Astrocyte (in vitro differentiated cells and primary cell): ENCODE measurements around the gene XCL2. TPM values are rescaled to one million over a fixed set of nuclear protein-coding genes. Genes with fewer than 3 reads are reported as not detected.

Experiments
- DNase-seq: peaks from one replicate; pipeline ENCODE4 v3.0.0-alpha.2; 2010; ENCODE audit warnings: low read depth
- FAIRE-seq: peaks from 2 replicates; lab custom pipeline; 2011; peaks lifted over from hg19 to GRCh38; lab: Jason Lieb, UNC
- H2AFZ ChIP-seq: 2 replicates; pipeline ENCODE4 v1.6.0; 2012; ENCODE audit warnings: low read depth, low read length, inconsistent platforms
- H3K27ac ChIP-seq: 2 replicates; pipeline ENCODE4 v1.5.1; 2011; ENCODE audit warnings: low read depth, low read length, inconsistent platforms
- H3K27me3 ChIP-seq: 2 replicates; pipeline ENCODE4 v1.6.0; 2011; ENCODE audit warnings: low read length, inconsistent platforms; ENCODE audit not compliant: insufficient read depth
- H3K36me3 ChIP-seq: 2 replicates; pipeline ENCODE4 v1.5.1; 2011; ENCODE audit warnings: low read length, inconsistent platforms; ENCODE audit not compliant: insufficient read depth
- H3K4me1 ChIP-seq: 2 replicates; pipeline ENCODE4 v1.5.1; 2011; ENCODE audit warnings: low read length, inconsistent platforms; ENCODE audit not compliant: insufficient read depth
- H3K4me2 ChIP-seq: 2 replicates; pipeline ENCODE4 v1.6.0; 2012; ENCODE audit warnings: low read length, inconsistent platforms
- H3K4me3 ChIP-seq: 2 replicates; pipeline ENCODE4 v1.5.1; 2011; ENCODE audit warnings: low read depth, mild to moderate bottlenecking, low read length, inconsistent platforms; ENCODE audit not compliant: insufficient read depth
- H3K79me2 ChIP-seq: 2 replicates; pipeline ENCODE4 v1.6.0; 2012; ENCODE audit warnings: mild to moderate bottlenecking, low read length, inconsistent platforms; ENCODE audit not compliant: insufficient read depth
- H3K9ac ChIP-seq: 2 replicates; pipeline ENCODE4 v1.6.0; 2012; ENCODE audit warnings: mild to moderate bottlenecking, low read length, inconsistent platforms
- H3K9me3 ChIP-seq: 2 replicates; pipeline ENCODE4 v1.5.1; 2012; ENCODE audit warnings: low read depth, mild to moderate bottlenecking, low read length, inconsistent platforms; ENCODE audit not compliant: insufficient read depth
- H4K20me1 ChIP-seq: 2 replicates; pipeline ENCODE4 v1.6.0; 2012; ENCODE audit warnings: low read length, inconsistent platforms; ENCODE audit not compliant: insufficient read depth
- H3K27ac Mint-ChIP-seq: one replicate; pipeline ENCODE4 v1.8.0; 2021; ENCODE audit warnings: mild to moderate bottlenecking, mixed read lengths; ENCODE audit not compliant: unreplicated experiment
- H3K27me3 Mint-ChIP-seq: one replicate; pipeline ENCODE4 v1.8.0; 2021; ENCODE audit warnings: low read depth, mixed read lengths; ENCODE audit not compliant: unreplicated experiment
- H3K36me3 Mint-ChIP-seq: one replicate; pipeline ENCODE4 v1.8.0; 2021; ENCODE audit warnings: low read depth, mixed read lengths; ENCODE audit not compliant: unreplicated experiment
- H3K4me1 Mint-ChIP-seq: one replicate; pipeline ENCODE4 v1.8.0; 2021; ENCODE audit warnings: low read depth, mixed read lengths; ENCODE audit not compliant: unreplicated experiment
- H3K4me3 Mint-ChIP-seq: one replicate; pipeline ENCODE4 v1.8.0; 2021; ENCODE audit warnings: mild to moderate bottlenecking, moderate library complexity, mixed read lengths; ENCODE audit not compliant: unreplicated experiment
- H3K9me3 Mint-ChIP-seq: one replicate; pipeline ENCODE4 v1.8.0; 2021; ENCODE audit warnings: mild to moderate bottlenecking, mixed read lengths; ENCODE audit not compliant: unreplicated experiment
- EZH2 ChIP-seq: IDR thresholded peaks from 2 replicates; pipeline ENCODE4 v1.6.1; 2012; ENCODE audit warnings: mild to moderate bottlenecking, low read length, inconsistent platforms; ENCODE audit not compliant: insufficient read depth
- total RNA-seq: library from RNA; stranded (reverse); gene quantifications from 2 replicates; pipeline ENCODE4 v1.2.1, GENCODE V29; 2021
- TF ChIP-seq, protein P1 (sequence below): IDR thresholded peaks from 2 replicates; pipeline ENCODE4 v1.5.1; 2011; ENCODE audit warnings: low read depth, mild to moderate bottlenecking, inconsistent platforms, low read length, moderate library complexity; ENCODE audit not compliant: insufficient read depth

Gene XCL2
- total RNA-seq, 1 donor from 2014 or later: not detected

DNA sequence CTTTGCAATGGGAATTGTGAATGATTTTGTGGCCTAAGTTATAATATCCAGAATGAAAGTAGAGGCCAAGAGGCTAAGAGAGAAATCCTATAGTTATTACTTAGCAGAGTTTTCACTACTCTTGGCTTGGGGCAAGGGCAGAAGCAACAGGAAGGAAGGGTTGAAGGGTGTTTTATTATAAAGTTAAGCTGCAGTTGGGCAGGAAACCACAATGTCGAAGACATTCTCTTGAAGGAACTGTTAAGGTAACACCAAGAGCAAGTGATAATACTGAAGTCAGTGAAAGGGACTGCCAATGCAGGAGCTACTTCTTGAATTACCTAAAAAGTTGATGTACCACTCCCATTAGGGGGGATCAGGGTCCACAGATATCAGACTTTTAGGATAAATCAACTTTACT is 8.3 kb downstream of the XCL2 start:
- no peak for DNase-seq
- H3K4me1 Mint-ChIP-seq: no peaks in the 10 kb centered on the region
- H3K27me3 Mint-ChIP-seq: peaks cover 17% of the 10 kb centered on the region
- H3K27ac Mint-ChIP-seq: no peak overlapping the region
- no peak overlapping the region for H3K4me3 Mint-ChIP-seq
- Histone ChIP-seq H3K4me3 (no peak overlapping the region), H3K9me3 (no peaks in the 10 kb centered on the region), H3K27me3 (no peaks in the 10 kb centered on the region), H3K36me3 (no peaks in the 10 kb centered on the region), H3K27ac (no peak overlapping the region), H3K9ac (no peak overlapping the region), H3K4me2 (no peak overlapping the region), H3K4me1 (no peaks in the 10 kb centered on the region), H2AFZ (no peak overlapping the region), H3K79me2 (no peaks in the 10 kb centered on the region), H4K20me1 (no peaks in the 10 kb centered on the region)
- peaks cover 1% of the 10 kb centered on the region for H3K36me3 Mint-ChIP-seq
- H3K9me3 Mint-ChIP-seq: peaks cover 2% of the 10 kb centered on the region
- TF ChIP-seq, protein P1, sequence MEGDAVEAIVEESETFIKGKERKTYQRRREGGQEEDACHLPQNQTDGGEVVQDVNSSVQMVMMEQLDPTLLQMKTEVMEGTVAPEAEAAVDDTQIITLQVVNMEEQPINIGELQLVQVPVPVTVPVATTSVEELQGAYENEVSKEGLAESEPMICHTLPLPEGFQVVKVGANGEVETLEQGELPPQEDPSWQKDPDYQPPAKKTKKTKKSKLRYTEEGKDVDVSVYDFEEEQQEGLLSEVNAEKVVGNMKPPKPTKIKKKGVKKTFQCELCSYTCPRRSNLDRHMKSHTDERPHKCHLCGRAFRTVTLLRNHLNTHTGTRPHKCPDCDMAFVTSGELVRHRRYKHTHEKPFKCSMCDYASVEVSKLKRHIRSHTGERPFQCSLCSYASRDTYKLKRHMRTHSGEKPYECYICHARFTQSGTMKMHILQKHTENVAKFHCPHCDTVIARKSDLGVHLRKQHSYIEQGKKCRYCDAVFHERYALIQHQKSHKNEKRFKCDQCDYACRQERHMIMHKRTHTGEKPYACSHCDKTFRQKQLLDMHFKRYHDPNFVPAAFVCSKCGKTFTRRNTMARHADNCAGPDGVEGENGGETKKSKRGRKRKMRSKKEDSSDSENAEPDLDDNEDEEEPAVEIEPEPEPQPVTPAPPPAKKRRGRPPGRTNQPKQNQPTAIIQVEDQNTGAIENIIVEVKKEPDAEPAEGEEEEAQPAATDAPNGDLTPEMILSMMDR: no peak
- no peak for TF ChIP-seq EZH2
- FAIRE-seq: no peak

DNA sequence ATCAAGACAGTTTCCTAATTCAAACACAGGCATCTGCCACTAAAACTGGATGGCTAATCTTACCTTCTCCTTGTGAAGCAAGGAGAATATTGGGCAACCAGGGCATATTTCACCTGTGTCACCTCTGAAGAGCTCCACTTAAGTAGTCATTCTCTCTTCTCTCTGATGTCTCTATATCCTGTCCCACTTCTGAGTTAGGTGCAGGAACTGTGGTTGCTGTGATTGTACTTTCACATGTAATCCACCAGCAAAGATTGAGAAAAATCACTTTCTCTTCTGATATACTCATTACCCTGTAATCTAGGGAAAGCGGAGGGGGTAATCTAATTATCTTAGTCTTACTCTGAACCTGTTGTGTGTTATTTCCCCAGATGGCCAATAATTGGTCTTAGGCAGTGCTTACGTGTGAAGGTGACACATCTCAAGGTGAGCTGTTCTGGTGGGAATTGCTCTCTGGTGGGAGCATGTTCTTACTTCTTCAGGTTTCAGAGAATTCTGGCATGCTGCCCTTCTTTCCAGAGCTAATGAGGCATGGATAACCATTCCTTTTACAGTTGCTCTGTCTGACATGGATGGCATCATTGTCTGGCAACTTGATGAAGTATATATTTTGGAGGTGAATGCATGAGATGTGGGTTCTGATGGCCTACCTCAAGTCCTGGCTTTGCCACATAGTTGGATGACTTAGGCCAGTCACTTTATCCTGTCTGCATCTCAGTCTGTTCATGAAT is 12.0 kb downstream of the XCL2 start:
- Histone ChIP-seq H2AFZ (no peak overlapping the region), H3K27ac (no peak overlapping the region), H3K36me3 (no peaks in the 10 kb centered on the region), H4K20me1 (no peaks in the 10 kb centered on the region), H3K9ac (no peak overlapping the region), H3K4me2 (no peak overlapping the region), H3K27me3 (no peaks in the 10 kb centered on the region), H3K79me2 (no peaks in the 10 kb centered on the region), H3K4me1 (no peaks in the 10 kb centered on the region), H3K4me3 (no peak overlapping the region), H3K9me3 (no peaks in the 10 kb centered on the region)
- Mint-ChIP-seq H3K9me3 (no peaks in the 10 kb centered on the region), H3K4me3 (no peak overlapping the region), H3K4me1 (no peaks in the 10 kb centered on the region), H3K36me3 (no peaks in the 10 kb centered on the region), H3K27me3 (peaks cover 4% of the 10 kb centered on the region), H3K27ac (no peak overlapping the region)
- DNase-seq (peak; percentile 10), FAIRE-seq (no peak)
- TF ChIP-seq EZH2: no peak
- TF ChIP-seq, protein P1: no peak

DNA sequence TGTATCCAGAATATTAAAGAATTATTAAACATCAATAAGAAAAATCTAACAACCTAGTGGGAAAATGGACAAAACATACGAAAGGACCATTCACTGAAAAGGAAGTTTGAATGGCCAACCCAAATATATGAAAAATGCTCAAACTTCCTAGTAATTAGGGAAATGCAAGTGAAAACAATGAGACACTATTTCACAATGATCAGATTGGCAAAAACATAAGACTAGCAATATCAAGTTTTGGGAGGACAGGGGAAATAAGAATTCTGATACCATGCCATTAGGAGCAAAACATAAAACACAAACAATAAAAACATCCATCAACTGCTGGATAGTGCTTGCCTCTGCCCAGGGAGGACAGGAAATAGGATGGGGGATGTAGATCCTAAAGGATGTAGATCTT is 14.3 kb downstream of the XCL2 start:
- H3K27me3 ChIP-seq: no peaks in the 10 kb centered on the region
- no peaks in the 10 kb centered on the region for H3K4me1 ChIP-seq
- Mint-ChIP-seq H3K4me1 (no peaks in the 10 kb centered on the region), H3K9me3 (no peaks in the 10 kb centered on the region), H3K36me3 (no peaks in the 10 kb centered on the region), H3K27ac (no peak overlapping the region), H3K27me3 (no peaks in the 10 kb centered on the region), H3K4me3 (no peak overlapping the region)
- no peak overlapping the region for H3K27ac ChIP-seq
- no peak overlapping the region for H3K4me3 ChIP-seq
- no peak overlapping the region for H2AFZ ChIP-seq
- no peak overlapping the region for H3K9ac ChIP-seq
- DNase-seq (no peak), FAIRE-seq (no peak)
- H3K4me2 ChIP-seq: no peak overlapping the region
- no peak for TF ChIP-seq EZH2
- TF ChIP-seq, protein P1: no peak
- H3K79me2 ChIP-seq: no peaks in the 10 kb centered on the region
- H3K9me3 ChIP-seq: no peaks in the 10 kb centered on the region
- H4K20me1 ChIP-seq: no peaks in the 10 kb centered on the region
- H3K36me3 ChIP-seq: no peaks in the 10 kb centered on the region
